HEK293 (cell line): ENCODE measurements around the gene SORL1.

Source experiments
- ZEB2 ChIP-seq: fragments of 450-650 bp; formaldehyde crosslinking; IDR thresholded peaks from 2 replicates; pipeline ENCODE4 v1.5.1; 2016; ENCODE audit warnings: missing biosample characterization, missing genetic modification characterization
- ZNF138 ChIP-seq: fragments of 450-650 bp; formaldehyde crosslinking; IDR thresholded peaks from 2 replicates; pipeline ENCODE4 v1.5.1; 2016; ENCODE audit warnings: missing biosample characterization, missing genetic modification characterization, borderline replicate concordance
- ZNF558 ChIP-seq: fragments of 450-650 bp; formaldehyde crosslinking; IDR thresholded peaks from 2 replicates; pipeline ENCODE4 v1.5.1; 2016; ENCODE audit warnings: missing biosample characterization, missing genetic modification characterization
- ZNF747 ChIP-seq: fragments of 450-650 bp; formaldehyde crosslinking; IDR thresholded peaks from 2 replicates; pipeline ENCODE4 v1.5.1; 2016; ENCODE audit warnings: missing biosample characterization, missing genetic modification characterization
- TF ChIP-seq, protein P1 (sequence below): fragments of 450-650 bp; formaldehyde crosslinking; IDR thresholded peaks from 2 replicates; pipeline ENCODE4 v1.5.1; 2017; ENCODE audit warnings: missing biosample characterization, missing genetic modification characterization

GRCh38 chr11:121503051-121503450 lies 50.9 kb downstream of the SORL1 start:
- TF ChIP-seq, protein P1, sequence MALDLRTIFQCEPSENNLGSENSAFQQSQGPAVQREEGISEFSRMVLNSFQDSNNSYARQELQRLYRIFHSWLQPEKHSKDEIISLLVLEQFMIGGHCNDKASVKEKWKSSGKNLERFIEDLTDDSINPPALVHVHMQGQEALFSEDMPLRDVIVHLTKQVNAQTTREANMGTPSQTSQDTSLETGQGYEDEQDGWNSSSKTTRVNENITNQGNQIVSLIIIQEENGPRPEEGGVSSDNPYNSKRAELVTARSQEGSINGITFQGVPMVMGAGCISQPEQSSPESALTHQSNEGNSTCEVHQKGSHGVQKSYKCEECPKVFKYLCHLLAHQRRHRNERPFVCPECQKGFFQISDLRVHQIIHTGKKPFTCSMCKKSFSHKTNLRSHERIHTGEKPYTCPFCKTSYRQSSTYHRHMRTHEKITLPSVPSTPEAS (tag by site-specific recombination): no peak
- TF ChIP-seq ZEB2 (tag by site-specific recombination) (no peak), ZNF558 (tag by site-specific recombination) (no peak), ZNF747 (no peak), ZNF138 (no peak)
